SK-N-SH (cell line): ENCODE data around the gene ACAP3. TPM values are rescaled to one million over a fixed set of nuclear protein-coding genes. Genes with fewer than 3 reads are reported as not detected.

Source experiments
- CTCF ChIA-PET: fragments of 300-600, 350-600 bp; formaldehyde crosslinking; extraction: SDS; loops from one replicate; lab custom pipeline; 2021; lab: Yijun Ruan, JAX
- POLR2A ChIA-PET: fragments of 350-600 bp; sonication (Branson Sonifier 250); formaldehyde crosslinking; extraction: SDS; loops from one replicate; lab custom pipeline; 2020; ENCODE audit warnings: antibody characterized with exemption, inconsistent platforms; lab: Yijun Ruan, JAX
- DNase-seq: peaks from one replicate; pipeline ENCODE4 v3.0.0; 2012
- H2AFZ ChIP-seq: fragments of 200-600 bp; sonication (generic); 2 replicates; pipeline ENCODE4 v1.8.1; 2016; ENCODE audit warnings: antibody characterized with exemption, mild to moderate bottlenecking, low read depth
- H3F3A ChIP-seq: fragments of 200-600 bp; sonication (generic); replicated peaks from 2 replicates; pipeline ENCODE3; 2016; ENCODE audit warnings: antibody characterized with exemption, mild to moderate bottlenecking; ENCODE audit not compliant: insufficient read depth
- H3K27ac ChIP-seq, 2 experiments: fragments of 200-500 bp in 1 of 2; fragments of 200-600 bp in 1 of 2; sonication (Bioruptor generic) in 1 of 2; sonication (generic), shearing (Covaris generic) in 1 of 2; 2 replicates each; pipeline versions ENCODE4 v1.5.1 to v1.6.1; 2014 to 2016; ENCODE audit warnings: low read depth in 2 of 2, inconsistent platforms in 1 of 2, low read length in 1 of 2, mild to moderate bottlenecking in 1 of 2, mixed read lengths in 1 of 2
- H3K27me3 ChIP-seq: fragments of 200-600 bp; sonication (generic), shearing (Covaris generic); 2 replicates; pipeline ENCODE4 v1.6.1; 2016; ENCODE audit warnings: mixed run types; ENCODE audit not compliant: insufficient read depth
- H3K36me3 ChIP-seq, 2 experiments: fragments of 200-500 bp in 1 of 2; fragments of 200-600 bp in 1 of 2; sonication (Bioruptor generic) in 1 of 2; sonication (generic) in 1 of 2; replicated peaks in 1 of 2; 2 replicates each; pipeline versions ENCODE3 to v1.5.1; 2014 to 2016; ENCODE audit warnings: low read length in 1 of 2, mild to moderate bottlenecking in 1 of 2; ENCODE audit not compliant: insufficient read depth in 2 of 2, control insufficient read depth in 1 of 2
- H3K4me1 ChIP-seq, 2 experiments: fragments of 200-500 bp in 1 of 2; fragments of 200-600 bp in 1 of 2; sonication (Bioruptor generic) in 1 of 2; sonication (generic), shearing (Covaris generic) in 1 of 2; 2 replicates each; pipeline versions ENCODE4 v1.5.1 to v1.6.1; 2014 to 2016; ENCODE audit warnings: low read depth in 1 of 2, low read length in 1 of 2, mixed run types in 1 of 2; ENCODE audit not compliant: insufficient read depth in 2 of 2, control insufficient read depth in 1 of 2
- H3K4me2 ChIP-seq: fragments of 200-600 bp; sonication (generic), shearing (Covaris generic); 2 replicates; pipeline ENCODE4 v1.6.1; 2017; ENCODE audit warnings: mixed run types
- H3K4me3 ChIP-seq, 2 experiments: fragments of 200-500 bp in 1 of 2; fragments of 200-600 bp in 1 of 2; sonication (Bioruptor generic) in 1 of 2; sonication (generic), shearing (Covaris generic) in 1 of 2; 2 replicates each; pipeline versions ENCODE4 v1.5.1 to v1.8.1; 2014 to 2016; ENCODE audit warnings: low read depth in 2 of 2, inconsistent platforms in 1 of 2, low read length in 1 of 2, mild to moderate bottlenecking in 1 of 2, mixed read lengths in 1 of 2, moderate library complexity in 1 of 2
- H3K79me2 ChIP-seq: fragments of 200-600 bp; sonication (generic); 2 replicates; pipeline ENCODE4 v1.8.1; 2017; ENCODE audit warnings: mild to moderate bottlenecking; ENCODE audit not compliant: insufficient read depth
- H3K9ac ChIP-seq: fragments of 200-600 bp; sonication (generic); 2 replicates; pipeline ENCODE4 v1.6.1; 2017; ENCODE audit warnings: mixed run types
- H3K9me2 ChIP-seq: fragments of 200-600 bp; sonication (generic); 2 replicates; pipeline ENCODE4 v1.6.1; 2017; ENCODE audit warnings: mixed run types
- H3K9me3 ChIP-seq: fragments of 200-600 bp; sonication (generic); 2 replicates; pipeline ENCODE4 v1.6.1; 2017; ENCODE audit warnings: mixed run types, mild to moderate bottlenecking, moderate library complexity
- H4K20me1 ChIP-seq: fragments of 200-600 bp; sonication (generic); 2 replicates; pipeline ENCODE4 v1.6.1; 2017; ENCODE audit warnings: mild to moderate bottlenecking, mixed run types; ENCODE audit not compliant: insufficient read depth
- ELF1 ChIP-seq: IDR thresholded peaks from 2 replicates; pipeline ENCODE4 v1.4.0; 2012
- EP300 ChIP-seq, 2 experiments: IDR thresholded peaks; 2 replicates each; pipeline versions ENCODE4 v1.4.0 to v1.6.1; 2012; ENCODE audit warnings: borderline replicate concordance in 1 of 2, low read depth in 1 of 2, low read length in 1 of 2
- EZH2phosphoT487 ChIP-seq: fragments of 200-600 bp; sonication (generic); IDR thresholded peaks from 2 replicates; pipeline ENCODE4 v1.6.1; 2017; ENCODE audit warnings: low read depth, mixed run types, mild to moderate bottlenecking, antibody characterized with exemption, moderate library complexity, borderline replicate concordance
- FOXJ3 ChIP-seq: sonication (generic); formaldehyde crosslinking; IDR thresholded peaks from 2 replicates; pipeline ENCODE4 v1.5.1; 2020; ENCODE audit warnings: mild to moderate bottlenecking, missing genetic modification reagents
- GABPA ChIP-seq: IDR thresholded peaks from 2 replicates; pipeline ENCODE4 v1.4.0; 2012; ENCODE audit warnings: low read depth, mild to moderate bottlenecking
- JUND ChIP-seq: IDR thresholded peaks from 2 replicates; pipeline ENCODE4 v1.4.0; 2012
- MAX ChIP-seq: IDR thresholded peaks from 2 replicates; pipeline ENCODE4 v1.4.0; 2012; ENCODE audit warnings: low read depth
- NFIC ChIP-seq: IDR thresholded peaks from 2 replicates; pipeline ENCODE4 v1.4.0; 2012; ENCODE audit warnings: borderline replicate concordance
- NRF1 ChIP-seq: IDR thresholded peaks from 2 replicates; pipeline ENCODE4 v1.6.1; 2012; ENCODE audit warnings: low read depth, mild to moderate bottlenecking, low read length
- PBX3 ChIP-seq: IDR thresholded peaks from 2 replicates; pipeline ENCODE4; 2012
- RAD21 ChIP-seq: IDR thresholded peaks from 2 replicates; pipeline ENCODE4 v1.6.1; 2012; ENCODE audit warnings: mild to moderate bottlenecking, low read length
- RXRA ChIP-seq: IDR thresholded peaks from 2 replicates; pipeline ENCODE4 v1.4.0; 2012; ENCODE audit warnings: low read depth, mild to moderate bottlenecking, borderline replicate concordance
- SIN3A ChIP-seq: IDR thresholded peaks from 2 replicates; pipeline ENCODE4 v1.6.1; 2012; ENCODE audit warnings: low read depth, mild to moderate bottlenecking, low read length, moderate library complexity, borderline replicate concordance
- SMC3 ChIP-seq: IDR thresholded peaks from 2 replicates; pipeline ENCODE4 v1.6.1; 2012; ENCODE audit warnings: low read depth, low read length, improper control_type of control experiment
- TAF1 ChIP-seq: IDR thresholded peaks from 2 replicates; pipeline ENCODE4 v1.6.1; 2012; ENCODE audit warnings: low read depth, mild to moderate bottlenecking, low read length, moderate library complexity, borderline replicate concordance
- USF1 ChIP-seq: IDR thresholded peaks from 2 replicates; pipeline ENCODE4 v1.4.0; 2012; ENCODE audit warnings: low read depth, borderline replicate concordance
- YY1 ChIP-seq: IDR thresholded peaks from 2 replicates; pipeline ENCODE4 v1.4.0; 2012; ENCODE audit warnings: low read depth, mild to moderate bottlenecking
- WGBS: methylation state at CpG from one replicate; pipeline ENCODE4 v1.1.6; 2017; ENCODE audit warnings: low lambda C conversion rate; 5-methylcytosine and 5-hydroxymethylcytosine counted together
- polyA plus RNA-seq, 3 experiments: library from polyadenylated mRNA; depleted of rRNA; stranded (reverse); fragments of >200 nt; gene quantifications; 2 replicates each; pipeline ENCODE4 v1.2.3, GENCODE V29; 2012
- TF ChIP-seq, protein P1 (sequence below): IDR thresholded peaks from 2 replicates; pipeline ENCODE4 v1.4.0; 2012; ENCODE audit warnings: low read depth, borderline replicate concordance

ACAP3 gene
- polyA plus RNA-seq, 1 of the 3 experiments (the other 2 are of a cell fraction) = 51.7 TPM

- 89% methylated on average over 49 of the region's 58 CpGs for WGBS
- no peaks in the 10 kb centered on the region for H4K20me1 ChIP-seq
- no peak overlapping the region for H3K9ac ChIP-seq
- peaks cover 23% of the 10 kb centered on the region for H3K79me2 ChIP-seq
- TF ChIP-seq RAD21 = no peak
- no peak overlapping the region for H2AFZ ChIP-seq
- peaks cover 0 to 14% of the 10 kb centered on the region in 2 experiments for H3K36me3 ChIP-seq
- no peak overlapping the region for H3K4me3 ChIP-seq
- no peak overlapping the region for H3K27ac ChIP-seq
- no peaks in the 10 kb centered on the region for H3K27me3 ChIP-seq
- H3F3A ChIP-seq = peaks cover 5% of the 10 kb centered on the region
- no peak overlapping the region for H3K4me2 ChIP-seq
- ChIA-PET CTCF (interaction anchor here (0.7 to 1.9 kb wide), 5 partner anchors 14 to 1190 kb away, joined by 3 to 7 read pairs (median 3); no protein-coding TSS in a partner anchor), POLR2A (no interaction called here)
- peaks cover 0 to 26% of the 10 kb centered on the region in 2 experiments; a peak in 1 of 4 replicates for H3K4me1 ChIP-seq
- H3K9me2 ChIP-seq = no peaks in the 10 kb centered on the region
- no peaks in the 10 kb centered on the region for H3K9me3 ChIP-seq
- DNase-seq = no peak
Measured at GRCh38 chr1:1329304-1330210, 21.8 kb upstream of the ACAP3 start.

GRCh38 chr1:1328254-1328653, 20.5 kb upstream of the ACAP3 start:
- peaks cover 30% of the 10 kb centered on the region for H3K79me2 ChIP-seq
- no peak overlapping the region for H3K4me3 ChIP-seq
- ChIA-PET CTCF (interaction anchor here (1.5 kb wide), 1 partner anchor 20 kb away, joined by 3 read pairs; the partner anchor contains the start of gene DVL1), POLR2A (no interaction called here)
- no peak overlapping the region for H2AFZ ChIP-seq
- no peak for DNase-seq
- H3K27me3 ChIP-seq = no peaks in the 10 kb centered on the region
- no peaks in the 10 kb centered on the region for H3K9me2 ChIP-seq
- no peak overlapping the region for H3K9ac ChIP-seq
- H3F3A ChIP-seq = peaks cover 5% of the 10 kb centered on the region
- no peaks in the 10 kb centered on the region for H3K9me3 ChIP-seq
- H3K4me1 ChIP-seq = peaks cover 0 to 31% of the 10 kb centered on the region in 2 experiments; a peak in 1 of 4 replicates
- H4K20me1 ChIP-seq = peaks cover 3% of the 10 kb centered on the region; the same call in 1 of the 2 replicates
- no peak overlapping the region for H3K4me2 ChIP-seq
- TF ChIP-seq NRF1 (no peak), ELF1 (no peak), SIN3A (no peak), GABPA (no peak), YY1 (no peak), SMC3 (no peak), MAX (no peak), JUND (no peak), RAD21 (no peak), TAF1 (no peak), FOXJ3 (CRISPR knock-in tag) (no peak), EZH2phosphoT487 (no peak), USF1 (no peak), PBX3 (no peak), EP300 (IDR thresholded peaks at IDR 0.05; ENCODE audit: borderline replicate concordance in 1 of 2, low read depth in 1 of 2, low read length in 1 of 2) (no peak), NFIC (no peak), RXRA (no peak)
- TF ChIP-seq, protein P1, sequence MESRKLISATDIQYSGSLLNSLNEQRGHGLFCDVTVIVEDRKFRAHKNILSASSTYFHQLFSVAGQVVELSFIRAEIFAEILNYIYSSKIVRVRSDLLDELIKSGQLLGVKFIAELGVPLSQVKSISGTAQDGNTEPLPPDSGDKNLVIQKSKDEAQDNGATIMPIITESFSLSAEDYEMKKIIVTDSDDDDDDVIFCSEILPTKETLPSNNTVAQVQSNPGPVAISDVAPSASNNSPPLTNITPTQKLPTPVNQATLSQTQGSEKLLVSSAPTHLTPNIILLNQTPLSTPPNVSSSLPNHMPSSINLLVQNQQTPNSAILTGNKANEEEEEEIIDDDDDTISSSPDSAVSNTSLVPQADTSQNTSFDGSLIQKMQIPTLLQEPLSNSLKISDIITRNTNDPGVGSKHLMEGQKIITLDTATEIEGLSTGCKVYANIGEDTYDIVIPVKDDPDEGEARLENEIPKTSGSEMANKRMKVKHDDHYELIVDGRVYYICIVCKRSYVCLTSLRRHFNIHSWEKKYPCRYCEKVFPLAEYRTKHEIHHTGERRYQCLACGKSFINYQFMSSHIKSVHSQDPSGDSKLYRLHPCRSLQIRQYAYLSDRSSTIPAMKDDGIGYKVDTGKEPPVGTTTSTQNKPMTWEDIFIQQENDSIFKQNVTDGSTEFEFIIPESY = no peak
- H3K36me3 ChIP-seq = peaks cover 0 to 14% of the 10 kb centered on the region in 2 experiments
- WGBS = 90% methylated on average over 4 of the region's 15 CpGs
- no peak overlapping the region for H3K27ac ChIP-seq
